Panc1 (cell line): ENCODE data around the gene LBH.

Experiments used
- CTCF ChIP-seq: fragments of 450-650 bp; IDR thresholded peaks from 2 replicates; pipeline ENCODE4 v1.5.1; 2017; ENCODE audit warnings: mild to moderate bottlenecking
- TF ChIP-seq, protein P1 (sequence below), 2 experiments: IDR thresholded peaks; 2 replicates each; pipeline ENCODE4 v1.6.1; 2011 to 2012; ENCODE audit warnings: low read depth in 2 of 2, control low read depth in 1 of 2, low read length in 1 of 2, mild to moderate bottlenecking in 1 of 2, moderate library complexity in 1 of 2; ENCODE audit not compliant: insufficient read depth in 1 of 2

DNA sequence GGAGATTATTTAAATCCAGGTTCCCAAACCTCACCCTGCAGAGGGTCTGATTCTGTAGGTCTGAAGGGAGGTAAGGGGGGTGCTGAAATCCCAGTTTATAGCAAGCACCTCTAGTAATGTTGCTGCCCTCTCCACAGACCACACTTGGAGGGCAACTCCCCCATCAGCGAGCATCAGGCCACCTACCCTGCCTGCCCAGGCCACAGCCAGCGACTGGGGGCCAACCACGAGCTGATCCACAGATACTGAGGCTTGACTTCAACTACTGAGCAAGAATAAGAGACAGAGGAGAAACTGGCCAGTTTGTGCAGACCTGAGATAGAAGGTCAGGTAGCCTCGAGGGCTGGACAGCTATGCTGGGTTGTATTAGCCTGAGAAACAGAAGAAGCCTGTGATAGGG lies 36.3 kb upstream of the LBH start:
- TF ChIP-seq, protein P1, sequence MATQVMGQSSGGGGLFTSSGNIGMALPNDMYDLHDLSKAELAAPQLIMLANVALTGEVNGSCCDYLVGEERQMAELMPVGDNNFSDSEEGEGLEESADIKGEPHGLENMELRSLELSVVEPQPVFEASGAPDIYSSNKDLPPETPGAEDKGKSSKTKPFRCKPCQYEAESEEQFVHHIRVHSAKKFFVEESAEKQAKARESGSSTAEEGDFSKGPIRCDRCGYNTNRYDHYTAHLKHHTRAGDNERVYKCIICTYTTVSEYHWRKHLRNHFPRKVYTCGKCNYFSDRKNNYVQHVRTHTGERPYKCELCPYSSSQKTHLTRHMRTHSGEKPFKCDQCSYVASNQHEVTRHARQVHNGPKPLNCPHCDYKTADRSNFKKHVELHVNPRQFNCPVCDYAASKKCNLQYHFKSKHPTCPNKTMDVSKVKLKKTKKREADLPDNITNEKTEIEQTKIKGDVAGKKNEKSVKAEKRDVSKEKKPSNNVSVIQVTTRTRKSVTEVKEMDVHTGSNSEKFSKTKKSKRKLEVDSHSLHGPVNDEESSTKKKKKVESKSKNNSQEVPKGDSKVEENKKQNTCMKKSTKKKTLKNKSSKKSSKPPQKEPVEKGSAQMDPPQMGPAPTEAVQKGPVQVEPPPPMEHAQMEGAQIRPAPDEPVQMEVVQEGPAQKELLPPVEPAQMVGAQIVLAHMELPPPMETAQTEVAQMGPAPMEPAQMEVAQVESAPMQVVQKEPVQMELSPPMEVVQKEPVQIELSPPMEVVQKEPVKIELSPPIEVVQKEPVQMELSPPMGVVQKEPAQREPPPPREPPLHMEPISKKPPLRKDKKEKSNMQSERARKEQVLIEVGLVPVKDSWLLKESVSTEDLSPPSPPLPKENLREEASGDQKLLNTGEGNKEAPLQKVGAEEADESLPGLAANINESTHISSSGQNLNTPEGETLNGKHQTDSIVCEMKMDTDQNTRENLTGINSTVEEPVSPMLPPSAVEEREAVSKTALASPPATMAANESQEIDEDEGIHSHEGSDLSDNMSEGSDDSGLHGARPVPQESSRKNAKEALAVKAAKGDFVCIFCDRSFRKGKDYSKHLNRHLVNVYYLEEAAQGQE (IDR thresholded peaks at IDR 0.05; ENCODE audit: insufficient read depth in 1 of 2, low read depth in 2 of 2, low read length in 1 of 2), result no peak
- TF ChIP-seq CTCF, result no peak
